GM19099 (cell line): Measurements from ENCODE around the gene AZIN2.

ENCODE experiments used
- POLR2A ChIP-seq: IDR thresholded peaks from 3 replicates; pipeline ENCODE4 v1.6.1; 2011; ENCODE audit warnings: low read depth; ENCODE audit not compliant: insufficient read length; ENCODE audit errors: extremely low read depth

AZIN2 gene

GRCh38 chr1:33169290-33170055 is 88.5 kb downstream of the AZIN2 start:
- no peak for TF ChIP-seq POLR2A
